Pancreas (tissue), 10 donors: Measurements from ENCODE around the gene CCSER1. TPM values are rescaled to one million over a fixed set of nuclear protein-coding genes. Genes with fewer than 3 reads are reported as not detected.

Experiments
- ATAC-seq, 4 donors: fragments of 200-7000 bp; cut with Tn5 transposase; one replicate each; pipeline versions ENCODE4 v1.8.0 to v1.9.1; 2020; ENCODE audit warnings: mild to moderate bottlenecking in 4 of 4, moderate library complexity in 4 of 4
- DNase-seq, 6 donors: peaks; one replicate each; pipeline ENCODE4 v3.0.0-alpha.2; 2020
- FAIRE-seq: peaks from 2 replicates; lab custom pipeline; 2012; peaks lifted over from hg19 to GRCh38; lab: Jason Lieb, UNC
- H3K27ac ChIP-seq, 4 donors: fragments of 200-600 bp; sonication (generic); 1 replicate in 3 of 4; 2 replicates in 1 of 4; pipeline versions ENCODE4 v1.5.0 to v1.8.0; 2020
- H3K27me3 ChIP-seq, 4 donors: fragments of 200-600 bp; one replicate each; pipeline ENCODE4 v1.8.0; 2021
- H3K36me3 ChIP-seq, 3 donors: fragments of 200-600 bp; sonication (generic) in 1 of 3; one replicate each; pipeline versions ENCODE4 v1.5.0 to v1.8.0; 2020 to 2021
- H3K4me1 ChIP-seq, 3 donors: fragments of 200-600 bp; one replicate each; pipeline ENCODE4 v1.8.0; 2021
- H3K4me3 ChIP-seq, 4 donors: fragments of 200-600 bp; sonication (generic) in 2 of 4; one replicate each; pipeline versions ENCODE4 v1.5.0 to v1.8.0; 2020 to 2021
- H3K9me3 ChIP-seq, 4 donors: fragments of 200-600 bp; one replicate each; pipeline ENCODE4 v1.8.0; 2021
- CTCF ChIP-seq, 4 donors: fragments of 200-600 bp; sonication (generic) in 3 of 4; IDR thresholded peaks; one replicate each; pipeline versions ENCODE4 v1.5.0 to v1.8.0; 2021; ENCODE audit warnings: antibody characterized with exemption in 4 of 4
- WGBS, 2 donors: extraction: QIAGEN DNeasy Blood & Tissue Kit; methylation state at CpG; one replicate each; pipeline ENCODE4 v1.1.7; 2013; 5-methylcytosine and 5-hydroxymethylcytosine counted together
- intact Hi-C, 3 donors: fragments of 100-400 bp; cut with DNase I; formaldehyde crosslinking; loops; one replicate each; pipeline versions ENCODE4 v1.11.1 to v1.14.2; 2022
- polyA plus RNA-seq, 2 donors: library from polyadenylated mRNA; stranded (reverse); fragments of 200-250 nt; gene quantifications; one replicate each; pipeline ENCODE4 v1.2.3, GENCODE V29; 2013
- total RNA-seq, 6 donors: library from RNA; stranded (reverse); fragmentation: NEBNext Ultra II Directional in 4 of 6; extraction: Animal tissue kit (Norgen Biotek cat#: 25700) in 4 of 6; gene quantifications; one replicate each; pipeline versions ENCODE4 v1.2.1 to v1.2.4, GENCODE V29; 2021 to 2023
- donor health status: healthy with polysubstance abuse.
- donor health status: DM: no; HTN: no; CAD: no; lungs with moderate emphysema.
- donor health status: DM: no; HTN: no; CAD: no.
- donor health status: control.
- donor health status: control.
- donor health status: Bipolar disorder and iron deficiency.
- donor health status: DM: yes; HTN: yes; CAD: no.
- donor health status: DM: no; HTN: no; CAD: no.
- donor health status: DM: no; HTN: no; CAD: no.
- donor health status: DM: yes; HTN: yes; CAD: no.

The CCSER1 gene
- total and polyA plus RNA-seq, 8 donors = 0.99 to 12.7 (median 5.1) TPM

DNA sequence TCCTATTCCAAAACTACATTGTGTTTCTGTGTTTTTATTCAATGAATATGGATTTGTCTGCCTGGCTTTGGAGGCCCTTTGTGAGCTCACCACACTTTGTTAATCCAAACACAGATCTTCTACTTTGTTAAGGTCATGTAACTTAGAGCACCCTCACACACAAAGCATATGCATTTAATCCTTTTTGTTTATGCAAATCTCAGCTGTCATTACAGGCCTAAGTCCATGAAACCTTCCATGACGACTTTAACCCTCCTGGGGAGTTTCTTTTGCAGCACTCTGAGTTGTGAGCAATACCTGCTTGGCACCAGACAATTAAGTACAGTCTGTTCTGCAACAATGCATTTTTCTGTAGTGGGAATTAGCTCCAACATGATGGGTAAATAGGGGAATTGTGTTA lies 14.9 kb downstream of the CCSER1 start:
- 44 to 45% methylated on average over 1 of the region's 1 CpG for WGBS, 2 donors
- no peak for DNase-seq
- ATAC-seq = no peak
- intact Hi-C loops = no loop called here
- H3K27me3 ChIP-seq = no peaks in the 10 kb centered on the region
- FAIRE-seq = no peak
- no peaks in the 10 kb centered on the region for H3K4me1 ChIP-seq
- H3K27ac ChIP-seq = no peak overlapping the region
- TF ChIP-seq CTCF (IDR thresholded peaks at IDR 0.05) = no peak
- no peak overlapping the region for H3K4me3 ChIP-seq
- H3K36me3 ChIP-seq = no peaks in the 10 kb centered on the region
- H3K9me3 ChIP-seq = no peaks in the 10 kb centered on the region

- TF ChIP-seq CTCF (IDR thresholded peaks at IDR 0.05) = no peak
- ATAC-seq (no peak), FAIRE-seq (no peak), DNase-seq (no peak)
- H3K27ac ChIP-seq = no peak overlapping the region
- no peaks in the 10 kb centered on the region for H3K27me3 ChIP-seq
- H3K4me3 ChIP-seq = no peak overlapping the region
- H3K9me3 ChIP-seq = no peaks in the 10 kb centered on the region
- 89 to 90% methylated on average over 2 of the region's 2 CpGs for WGBS, 2 donors
- no peaks in the 10 kb centered on the region for H3K36me3 ChIP-seq
- intact Hi-C loops = no loop called here
- H3K4me1 ChIP-seq = peaks cover 0 to 7% (median 0%) of the 10 kb centered on the region in 3 donors
Observed at GRCh38 chr4:90145319-90145718, 18.1 kb downstream of the CCSER1 start.

DNA sequence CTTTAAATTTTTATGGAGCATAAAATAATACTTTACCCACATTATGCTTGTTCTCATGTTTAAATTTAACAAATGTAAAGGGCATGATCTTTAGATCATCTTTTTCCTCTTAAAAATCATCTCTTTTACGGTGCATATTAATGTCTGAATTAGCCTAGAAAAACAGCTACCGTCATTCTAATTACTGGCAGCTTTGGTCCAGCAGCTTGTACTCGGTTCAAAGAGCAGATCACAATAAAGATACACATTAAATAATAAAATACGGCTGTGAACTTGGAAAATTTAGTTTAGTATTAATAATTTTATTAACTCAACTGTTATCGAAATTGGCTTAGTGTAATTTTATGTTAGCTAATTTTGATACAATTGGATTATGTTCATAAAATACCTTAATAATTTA lies 19.1 kb downstream of the CCSER1 start:
- H3K4me1 ChIP-seq = peaks cover 0 to 7% (median 0%) of the 10 kb centered on the region in 3 donors
- intact Hi-C loops = no loop called here
- peak; percentile 26 for FAIRE-seq

DNA sequence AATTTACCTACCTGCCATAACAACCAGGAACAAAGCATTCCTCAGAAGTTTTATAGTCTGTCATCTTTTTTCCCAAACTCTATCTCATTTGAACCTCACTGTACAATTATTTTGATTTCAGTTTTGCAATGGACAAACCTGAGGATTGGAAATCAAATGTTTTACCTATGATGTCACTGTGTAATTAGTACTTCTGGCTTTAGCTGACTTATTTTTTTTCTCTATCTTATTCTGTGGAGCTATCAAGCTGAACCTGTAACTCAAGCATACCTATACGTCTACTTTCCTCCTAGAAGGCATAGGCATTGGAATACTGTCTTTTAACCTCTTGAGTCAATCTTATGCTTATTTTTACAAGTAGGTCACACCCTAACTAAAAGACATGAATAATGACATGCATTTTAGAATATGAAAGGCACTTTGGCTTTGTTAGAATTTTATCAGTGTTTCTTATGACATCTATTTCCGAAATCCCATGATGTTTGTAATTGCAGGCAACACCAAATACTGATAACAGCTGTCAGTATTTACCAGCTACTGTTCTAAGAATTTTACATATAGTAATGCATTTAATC lies 21.5 kb downstream of the CCSER1 start:
- no peak overlapping the region for H3K27ac ChIP-seq
- no peaks in the 10 kb centered on the region for H3K36me3 ChIP-seq
- ATAC-seq = peak in 2 of 4 donors; percentile 32 to 69
- no peak for TF ChIP-seq CTCF (IDR thresholded peaks at IDR 0.05)
- 42 to 44% methylated on average over 2 of the region's 2 CpGs for WGBS, 2 donors
- intact Hi-C loops = no loop called here
- peaks cover 0 to 7% (median 0%) of the 10 kb centered on the region in 3 donors for H3K4me1 ChIP-seq
- DNase-seq = no peak
- H3K27me3 ChIP-seq = no peaks in the 10 kb centered on the region
- no peak for FAIRE-seq
- no peaks in the 10 kb centered on the region for H3K9me3 ChIP-seq
- H3K4me3 ChIP-seq = no peak overlapping the region

More for the DNA sequence above, 19.1 kb downstream of the CCSER1 start:
- H3K36me3 ChIP-seq = no peaks in the 10 kb centered on the region
- no peak for DNase-seq
- H3K27me3 ChIP-seq = no peaks in the 10 kb centered on the region
- ATAC-seq = no peak
- TF ChIP-seq CTCF (IDR thresholded peaks at IDR 0.05) = no peak
- H3K4me3 ChIP-seq = no peak overlapping the region
- H3K27ac ChIP-seq = no peak overlapping the region
- 48 to 51% methylated on average over 5 of the region's 5 CpGs for WGBS, 2 donors
- no peaks in the 10 kb centered on the region for H3K9me3 ChIP-seq

DNA sequence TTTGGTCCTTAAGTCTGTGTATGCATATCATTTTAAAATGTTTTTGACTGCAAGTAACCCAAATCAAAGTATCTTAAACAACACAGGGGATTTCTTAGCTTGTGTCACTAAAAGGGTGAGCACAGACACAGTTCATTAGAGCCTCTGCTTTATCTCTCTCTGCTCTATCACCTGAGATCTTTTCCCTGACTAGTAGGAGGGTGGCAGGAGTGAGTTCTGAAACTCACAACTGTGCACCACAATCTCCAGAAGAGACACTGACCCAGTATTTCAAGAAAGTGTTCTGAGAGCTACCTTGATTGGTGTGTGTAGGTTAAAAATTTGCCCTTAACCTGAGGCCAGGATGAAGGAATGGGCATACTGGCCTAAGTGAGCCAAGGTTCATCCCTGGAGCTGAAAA lies 24.8 kb downstream of the CCSER1 start:
- Histone ChIP-seq H3K27ac (no peak overlapping the region), H3K36me3 (no peaks in the 10 kb centered on the region), H3K9me3 (no peaks in the 10 kb centered on the region), H3K4me3 (no peak overlapping the region), H3K27me3 (no peaks in the 10 kb centered on the region), H3K4me1 (peaks cover 0 to 7% (median 0%) of the 10 kb centered on the region in 3 donors)
- FAIRE-seq (no peak), DNase-seq (no peak), ATAC-seq (no peak)
- no peak for TF ChIP-seq CTCF (IDR thresholded peaks at IDR 0.05)
- intact Hi-C loops = no loop called here
